Measurements from ENCODE around the gene MAPKAP1. TPM values are rescaled to one million over a fixed set of nuclear protein-coding genes. Genes with fewer than 3 reads are reported as not detected.

The MAPKAP1 gene
- total RNA-seq, 2 experiments from 2014 or later: 51.6 to 61.9 TPM

DNA sequence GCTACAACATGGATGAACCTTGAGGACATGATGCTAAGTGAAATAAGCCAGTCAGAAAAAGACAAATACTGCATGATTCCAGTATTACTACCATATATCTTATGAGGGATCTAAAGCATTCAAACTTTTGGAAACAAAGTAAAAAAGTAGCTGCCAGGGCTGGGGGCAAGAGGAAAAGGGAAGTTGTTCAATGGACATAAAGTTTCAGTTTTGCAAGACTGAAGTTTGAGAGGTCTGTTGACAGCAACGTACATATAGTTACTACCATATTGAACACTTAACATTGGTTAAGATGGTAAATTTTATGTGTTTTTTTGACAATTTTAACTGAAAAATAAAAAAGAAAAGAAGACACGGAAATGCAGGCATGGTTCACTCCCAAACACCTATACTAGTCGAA lies 77.6 kb downstream of the MAPKAP1 start:
- DNase-seq: no peak
- Mint-ChIP-seq H3K9me3 (ENCODE audit: low read depth) (no peaks in the 10 kb centered on the region), H3K4me3 (no peak overlapping the region)

DNA sequence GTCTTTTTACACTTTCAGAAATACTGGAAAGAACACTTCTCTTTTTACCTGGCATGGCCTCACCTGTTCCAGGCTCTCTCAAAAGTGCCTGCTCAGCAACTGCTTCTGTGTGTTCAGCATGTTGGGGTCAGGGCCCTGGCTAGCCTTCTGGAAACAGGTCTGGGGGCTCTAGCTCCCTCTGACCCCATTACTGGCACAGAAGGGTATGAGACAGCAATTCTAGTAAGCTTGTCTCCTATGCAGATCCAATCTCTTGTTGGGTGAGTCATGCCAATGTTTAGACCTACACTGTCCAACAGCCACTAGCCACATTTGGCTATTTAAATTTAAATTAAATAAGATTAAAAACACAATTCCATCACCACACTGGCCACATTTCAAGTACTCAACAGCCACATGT lies 80.8 kb downstream of the MAPKAP1 start:
- ChIA-PET POLR2A (no interaction called here), CTCF (interaction anchor here (1.1 to 1.3 kb wide), 2 partner anchors 14 to 24 kb away, joined by 5 read pairs; no protein-coding TSS in a partner anchor)
- no peak for DNase-seq
- Mint-ChIP-seq H3K9me3 (ENCODE audit: low read depth) (no peaks in the 10 kb centered on the region), H3K36me3 (ENCODE audit: low read depth) (no peaks in the 10 kb centered on the region), H3K4me1 (peaks cover 38% of the 10 kb centered on the region), H3K4me3 (no peak overlapping the region), H3K27ac (no peak overlapping the region), H3K27me3 (no peaks in the 10 kb centered on the region)
- intact Hi-C loops (cut with DNase I, micrococcal nuclease): no loop called here
- ATAC-seq: no peak

More for the DNA sequence above, 77.6 kb downstream of the MAPKAP1 start:
- H3K36me3 Mint-ChIP-seq (ENCODE audit: low read depth): no peaks in the 10 kb centered on the region
- H3K27ac Mint-ChIP-seq: no peak overlapping the region
- intact Hi-C loops (cut with DNase I, micrococcal nuclease): no loop called here
- H3K27me3 Mint-ChIP-seq: no peaks in the 10 kb centered on the region
- POLR2A ChIA-PET: interaction anchor here (0.7 kb wide), 1 partner anchor 21 kb away, joined by 5 read pairs; no protein-coding TSS in a partner anchor
- ATAC-seq: no peak
- CTCF ChIA-PET: interaction anchor here (0.7 to 2.1 kb wide), 3 partner anchors 12 to 222 kb away, joined by 3 to 11 read pairs (median 5); no protein-coding TSS in a partner anchor
- H3K4me1 Mint-ChIP-seq: peaks cover 63% of the 10 kb centered on the region

DNA sequence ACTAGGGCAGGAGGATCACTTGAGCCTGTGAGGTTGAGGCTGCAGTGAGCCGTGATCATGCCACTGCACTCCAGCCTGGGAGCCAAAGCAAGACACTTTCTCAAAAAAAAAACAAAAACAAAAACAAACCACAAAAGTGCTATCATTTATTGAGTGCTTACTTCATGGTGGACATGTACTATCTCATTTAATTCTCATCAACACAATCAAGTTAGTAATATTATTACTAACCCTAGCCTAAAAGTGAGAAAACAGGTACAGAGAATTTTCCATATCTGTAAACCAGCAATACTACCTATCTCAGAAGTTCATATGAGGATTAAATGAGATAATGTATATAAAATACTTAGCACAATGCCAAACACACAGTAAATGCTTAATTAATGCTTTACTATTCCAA lies 85.8 kb downstream of the MAPKAP1 start:
- H3K4me3 Mint-ChIP-seq: no peak overlapping the region
- peaks cover 1% of the 10 kb centered on the region for H3K36me3 Mint-ChIP-seq (ENCODE audit: low read depth)
- H3K4me1 Mint-ChIP-seq: peaks cover 7% of the 10 kb centered on the region
- POLR2A ChIA-PET: no interaction called here
- ATAC-seq: no peak
- intact Hi-C loops (cut with DNase I, micrococcal nuclease): no loop called here
- no peak for DNase-seq
- no peaks in the 10 kb centered on the region for H3K9me3 Mint-ChIP-seq (ENCODE audit: low read depth)
- H3K27me3 Mint-ChIP-seq: no peaks in the 10 kb centered on the region
- CTCF ChIA-PET: no interaction called here
- H3K27ac Mint-ChIP-seq: no peak overlapping the region

DNA sequence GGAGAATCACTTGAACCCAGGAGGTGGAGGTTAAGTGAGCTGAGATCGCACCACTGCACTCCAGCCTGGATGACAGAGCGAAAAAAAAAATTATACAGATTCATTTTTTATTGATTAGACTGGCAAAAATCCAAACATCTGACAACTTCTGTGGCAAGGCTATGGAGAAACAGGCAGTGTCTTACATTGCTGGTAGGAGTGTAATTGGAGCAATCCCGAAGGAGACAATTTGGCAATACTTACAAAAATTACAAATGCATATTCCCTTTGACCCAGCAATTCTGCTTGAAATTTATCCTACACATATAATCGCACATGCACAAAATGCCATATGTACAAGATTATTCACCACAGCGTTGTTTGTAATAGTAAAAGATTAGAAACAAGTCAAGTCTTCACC lies 86.8 kb downstream of the MAPKAP1 start:
- intact Hi-C loops (cut with DNase I, micrococcal nuclease): no loop called here
- peaks cover 1% of the 10 kb centered on the region for H3K36me3 Mint-ChIP-seq (ENCODE audit: low read depth)
- H3K9me3 Mint-ChIP-seq (ENCODE audit: low read depth): no peaks in the 10 kb centered on the region
- ChIA-PET CTCF (interaction anchor here (0.6 kb wide), 2 partner anchors 212 to 423 kb away, joined by 3 read pairs; no protein-coding TSS in a partner anchor), POLR2A (no interaction called here)
- peaks cover 7% of the 10 kb centered on the region for H3K4me1 Mint-ChIP-seq
- ATAC-seq (no peak), DNase-seq (no peak)
- H3K4me3 Mint-ChIP-seq: no peak overlapping the region
- no peak overlapping the region for H3K27ac Mint-ChIP-seq
- H3K27me3 Mint-ChIP-seq: no peaks in the 10 kb centered on the region

DNA sequence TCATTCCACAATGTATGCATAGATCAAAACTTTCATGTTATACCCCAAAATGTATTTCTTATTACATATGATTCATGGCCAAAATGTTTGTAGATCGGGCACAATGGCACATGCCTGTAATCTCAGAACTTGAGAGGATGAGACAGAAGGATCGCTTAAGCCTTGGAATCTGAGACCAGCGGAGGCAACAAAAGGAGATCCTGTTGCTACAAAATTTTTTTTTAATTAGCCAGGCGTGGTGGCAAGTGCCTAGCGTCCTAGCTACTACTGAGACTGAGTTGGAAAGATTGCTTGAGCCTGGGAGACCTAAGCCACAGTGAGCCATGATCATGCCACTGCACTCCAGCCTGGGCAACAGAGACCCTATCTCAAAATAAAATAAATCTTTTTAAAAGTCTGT lies 89.9 kb downstream of the MAPKAP1 start:
- H3K4me1 Mint-ChIP-seq: peaks cover 18% of the 10 kb centered on the region
- ChIA-PET CTCF (no interaction called here), POLR2A (no interaction called here)
- no peak for ATAC-seq
- no peaks in the 10 kb centered on the region for H3K9me3 Mint-ChIP-seq (ENCODE audit: low read depth)
- DNase-seq: no peak
- no peaks in the 10 kb centered on the region for H3K27me3 Mint-ChIP-seq
- intact Hi-C loops (cut with DNase I, micrococcal nuclease): no loop called here
- H3K27ac Mint-ChIP-seq: no peak overlapping the region
- H3K36me3 Mint-ChIP-seq (ENCODE audit: low read depth): peaks cover 5% of the 10 kb centered on the region
- H3K4me3 Mint-ChIP-seq: no peak overlapping the region

DNA sequence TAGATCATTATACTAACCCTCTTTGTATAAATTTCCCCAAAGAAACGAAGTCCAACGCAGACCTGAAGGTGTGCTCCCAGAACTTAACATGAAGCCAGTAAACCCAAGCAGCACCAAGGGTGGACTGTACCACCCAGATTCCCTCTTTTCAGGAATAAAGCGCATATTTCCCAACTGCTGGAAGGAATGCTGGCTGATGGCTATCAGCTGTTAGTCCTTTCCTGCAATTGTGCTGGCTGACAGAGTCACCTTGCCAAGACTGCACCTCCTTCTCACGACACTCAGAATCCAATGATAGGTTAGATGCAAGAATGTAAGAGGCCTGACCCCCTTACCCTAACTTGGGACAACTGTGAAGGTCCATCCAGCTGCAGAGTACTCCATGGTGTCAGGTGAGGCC lies 93.9 kb downstream of the MAPKAP1 start:
- DNase-seq: no peak
- Mint-ChIP-seq H3K27me3 (no peaks in the 10 kb centered on the region), H3K4me3 (no peak overlapping the region), H3K27ac (no peak overlapping the region), H3K36me3 (ENCODE audit: low read depth) (peaks cover 4% of the 10 kb centered on the region), H3K9me3 (ENCODE audit: low read depth) (no peaks in the 10 kb centered on the region), H3K4me1 (peaks cover 40% of the 10 kb centered on the region)
- intact Hi-C loops (cut with DNase I, micrococcal nuclease): no loop called here
- POLR2A ChIA-PET: no interaction called here
- CTCF ChIA-PET: interaction anchor here (1.2 kb wide), 1 partner anchor 12 kb away, joined by 5 read pairs; no protein-coding TSS in a partner anchor
- no peak for ATAC-seq

DNA sequence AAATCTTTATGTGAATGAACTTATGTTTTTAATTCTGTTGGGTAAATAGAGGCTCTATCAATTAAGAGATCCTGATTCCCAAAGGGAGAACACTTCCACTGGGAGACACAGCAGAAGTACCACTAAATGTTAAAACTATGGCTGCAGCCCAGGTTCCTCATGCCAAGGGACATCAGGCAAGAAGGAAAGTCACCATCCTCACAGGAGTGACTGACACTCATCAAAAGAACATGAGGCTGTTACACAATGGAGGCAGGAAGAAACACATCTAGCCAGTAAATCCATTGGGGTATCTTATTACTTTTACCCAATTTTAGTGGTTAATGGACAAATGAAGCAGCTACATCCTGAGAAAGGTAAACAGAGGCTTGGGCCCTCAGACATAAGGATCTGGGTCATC lies 94.4 kb downstream of the MAPKAP1 start:
- Mint-ChIP-seq H3K4me3 (no peak overlapping the region), H3K4me1 (peaks cover 41% of the 10 kb centered on the region)
- intact Hi-C loops (cut with DNase I, micrococcal nuclease): no loop called here

DNA sequence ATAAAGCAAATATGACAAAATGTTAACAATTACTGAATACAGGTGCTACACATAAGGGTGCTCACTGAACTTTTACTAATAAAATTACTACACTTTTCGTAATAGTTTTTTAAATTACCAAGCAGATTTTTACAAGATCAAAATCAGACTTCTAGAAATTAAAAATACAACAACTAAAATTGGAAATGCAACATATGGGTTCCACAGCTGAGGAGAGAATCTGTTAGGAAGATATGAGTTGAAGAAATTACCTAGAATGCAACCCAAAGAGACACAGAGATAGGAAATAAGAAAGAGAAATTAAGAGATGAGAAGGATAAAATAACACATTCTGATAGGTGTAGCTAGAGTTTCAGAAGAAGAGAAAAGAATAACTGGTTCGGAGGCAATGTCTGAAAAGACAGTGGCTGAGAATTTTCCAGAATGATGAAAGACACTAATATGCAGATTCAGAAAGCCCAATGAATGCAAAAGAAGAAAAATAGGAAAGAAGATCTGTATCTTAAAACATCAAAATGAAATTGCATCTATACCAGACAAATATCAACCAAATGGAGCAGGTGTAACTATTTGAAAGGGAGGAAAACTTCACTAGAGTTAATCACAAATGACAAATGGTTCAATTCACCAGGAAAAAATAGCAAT lies 95.8 kb downstream of the MAPKAP1 start:
- DNase-seq (no peak), ATAC-seq (no peak)
- ChIA-PET POLR2A (no interaction called here), CTCF (no interaction called here)
- Mint-ChIP-seq H3K27ac (no peak overlapping the region), H3K4me1 (peaks cover 43% of the 10 kb centered on the region), H3K36me3 (ENCODE audit: low read depth) (peaks cover 4% of the 10 kb centered on the region), H3K9me3 (ENCODE audit: low read depth) (no peaks in the 10 kb centered on the region), H3K27me3 (no peaks in the 10 kb centered on the region), H3K4me3 (no peak overlapping the region)
- intact Hi-C loops (cut with DNase I, micrococcal nuclease): no loop called here

More for the DNA sequence above, 94.4 kb downstream of the MAPKAP1 start:
- ChIA-PET POLR2A (no interaction called here), CTCF (interaction anchor here (0.6 to 1.2 kb wide), 2 partner anchors 13 to 38 kb away, joined by 3 to 5 read pairs; no protein-coding TSS in a partner anchor)
- Mint-ChIP-seq H3K27ac (no peak overlapping the region), H3K36me3 (ENCODE audit: low read depth) (peaks cover 4% of the 10 kb centered on the region), H3K9me3 (ENCODE audit: low read depth) (no peaks in the 10 kb centered on the region), H3K27me3 (no peaks in the 10 kb centered on the region)
- DNase-seq: no peak
- ATAC-seq: no peak

DNA sequence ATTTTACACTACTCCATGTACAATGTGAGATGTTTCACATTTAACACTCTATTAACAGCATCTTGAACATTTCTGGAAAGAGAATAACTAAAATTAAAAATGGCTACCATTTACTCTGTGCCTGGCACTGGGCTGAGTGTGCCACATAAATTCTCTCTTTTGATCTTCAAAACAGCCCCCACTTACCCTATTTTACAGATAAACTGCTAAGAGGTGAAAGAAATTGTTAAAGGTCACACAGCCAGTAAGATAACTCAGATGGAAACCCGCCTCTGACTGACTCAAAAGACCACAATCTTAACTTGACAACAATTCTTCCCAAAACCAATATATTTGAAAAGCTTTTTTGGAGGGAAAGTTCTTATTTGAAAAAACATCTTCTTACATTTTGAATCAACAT lies 97.3 kb downstream of the MAPKAP1 start:
- Mint-ChIP-seq H3K27ac (peak overlapping the region; percentile 71), H3K27me3 (no peaks in the 10 kb centered on the region), H3K36me3 (ENCODE audit: low read depth) (peaks cover 4% of the 10 kb centered on the region), H3K4me3 (no peak overlapping the region), H3K9me3 (ENCODE audit: low read depth) (no peaks in the 10 kb centered on the region), H3K4me1 (peaks cover 43% of the 10 kb centered on the region)
- CTCF ChIA-PET: interaction anchor here (0.6 kb wide), 1 partner anchor 8 kb away, joined by 4 read pairs; no protein-coding TSS in a partner anchor
- intact Hi-C loops (cut with DNase I, micrococcal nuclease): no loop called here
- ATAC-seq (peak; percentile 78), DNase-seq (no peak)
- POLR2A ChIA-PET: interaction anchor here (0.6 kb wide), 1 partner anchor 415 kb away, joined by 9 read pairs; no protein-coding TSS in a partner anchor

DNA sequence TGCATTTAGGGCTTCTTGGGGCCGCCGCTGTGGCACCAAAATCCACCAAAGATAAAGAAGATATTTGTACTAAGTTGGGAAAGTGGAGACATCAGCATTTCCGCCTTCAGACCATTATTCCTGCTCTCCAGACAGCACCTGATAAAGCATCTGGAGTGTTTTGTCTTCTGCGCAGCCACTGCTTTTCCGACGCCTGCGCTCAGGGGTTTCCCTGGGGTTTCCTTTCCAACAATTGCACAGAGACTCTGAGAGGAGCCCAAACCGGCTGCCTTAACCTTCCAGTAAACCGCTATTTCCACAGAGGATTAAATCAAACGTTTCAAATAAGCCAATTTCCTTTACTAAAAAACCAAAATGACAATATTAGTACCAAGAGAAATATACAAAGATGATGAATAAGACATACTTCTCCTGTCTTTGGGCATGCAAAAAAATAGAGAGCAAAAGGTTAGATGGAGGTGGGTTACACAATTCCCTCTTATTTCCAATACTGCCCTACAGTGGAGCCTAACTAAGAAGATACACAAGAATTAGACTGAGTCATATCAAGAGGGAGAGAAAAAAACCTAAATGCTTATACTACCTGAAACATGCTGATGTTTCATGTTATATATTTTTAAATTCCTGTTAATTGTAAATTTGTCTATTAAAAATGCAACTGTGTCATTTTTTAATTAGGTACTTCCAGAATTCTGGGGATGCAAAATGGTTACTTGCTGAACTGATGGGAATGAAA lies 98.4 kb downstream of the MAPKAP1 start:
- no peak for DNase-seq
- Mint-ChIP-seq H3K4me1 (peaks cover 43% of the 10 kb centered on the region), H3K36me3 (ENCODE audit: low read depth) (peaks cover 4% of the 10 kb centered on the region), H3K4me3 (no peak overlapping the region), H3K27me3 (no peaks in the 10 kb centered on the region), H3K9me3 (ENCODE audit: low read depth) (no peaks in the 10 kb centered on the region), H3K27ac (peak overlapping the region; percentile 21)
- ChIA-PET POLR2A (no interaction called here), CTCF (interaction anchor here (0.6 kb wide), 2 partner anchors 9 to 1261 kb away, joined by 3 to 4 read pairs; no protein-coding TSS in a partner anchor)
- intact Hi-C loops (cut with DNase I, micrococcal nuclease): no loop called here
- ATAC-seq: no peak

DNA sequence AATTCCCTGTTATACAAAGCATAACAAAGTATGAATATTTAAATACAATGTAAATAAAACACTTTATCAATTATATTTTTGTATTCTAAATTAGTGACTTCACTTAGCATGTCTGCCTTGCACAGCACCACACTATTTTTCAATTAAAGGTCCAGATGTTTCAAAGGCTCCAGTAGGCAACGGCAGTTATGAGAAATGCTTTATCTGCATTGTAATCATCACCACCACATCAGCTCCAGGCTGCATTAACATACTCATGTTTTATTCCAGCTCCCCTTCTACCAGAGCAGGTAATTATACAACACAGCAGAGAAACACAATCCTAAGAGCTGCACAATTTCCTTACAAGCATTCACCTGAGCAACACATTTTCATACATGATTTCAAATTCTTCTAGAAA lies 102.8 kb downstream of the MAPKAP1 start:
- Mint-ChIP-seq H3K9me3 (ENCODE audit: low read depth) (no peaks in the 10 kb centered on the region), H3K4me3 (no peak overlapping the region), H3K4me1 (peaks cover 31% of the 10 kb centered on the region), H3K27me3 (no peaks in the 10 kb centered on the region), H3K27ac (no peak overlapping the region), H3K36me3 (ENCODE audit: low read depth) (no peaks in the 10 kb centered on the region)
- POLR2A ChIA-PET: no interaction called here
- ATAC-seq (no peak), DNase-seq (no peak)
- intact Hi-C loops (cut with DNase I, micrococcal nuclease): no loop called here
- CTCF ChIA-PET: no interaction called here

Measured in activated CD4-positive, alpha-beta T cell treated with anti-CD3 and anti-CD28 coated beads for 36 hours (primary cell).